Activated CD4-positive, CD25-positive, alpha-beta regulatory T cell treated with anti-CD3 and anti-CD28 coated beads, Interleukin-2, amount 50 U/mL, for 72 hours (primary cell): ENCODE results near the gene ZNF513.
"Not testable (repeated sequence)": the region's sequence is repeated elsewhere in the genome, so short reads cannot be mapped to it uniquely, and the experiment has no call there.

Experiments used
- DNase-seq: peaks from one replicate; pipeline ENCODE4 v3.0.0; 2021

ZNF513 gene

GRCh38 chr2:27380626-27381545, at the start of gene ZNF513:
TSS of gene ZNF513 (minus strand) at chr2:27380734. CDS start at chr2:27380526, 208 bp downstream.
- DNase-seq = peak; percentile 90

- DNase-seq = peak; percentile 82
These were observed 48.5 kb upstream of the ZNF513 start for GRCh38 chr2:27428978-27429541.

GRCh38 chr2:27428213-27428977, 47.9 kb upstream of the ZNF513 start, which contains the start of gene NRBP1:
TSS of gene NRBP1 (plus strand) at chr2:27428631. CDS start at chr2:27433274, 4,643 bp downstream.
- peak; percentile 95 for DNase-seq

GRCh38 chr2:27427863-27428212, 47.3 kb upstream of the ZNF513 start:
- DNase-seq = no peak

GRCh38 chr2:27425039-27425438, 44.5 kb upstream of the ZNF513 start:
- DNase-seq = not testable (repeated sequence)

GRCh38 chr2:27422958-27423357, 42.4 kb upstream of the ZNF513 start:
- DNase-seq = no peak

- no peak for DNase-seq
These were observed 41.2 kb upstream of the ZNF513 start for GRCh38 chr2:27421660-27422250.

- DNase-seq = no peak
These were observed 40.5 kb upstream of the ZNF513 start for GRCh38 chr2:27420996-27421395.

GRCh38 chr2:27416151-27416550, 35.6 kb upstream of the ZNF513 start:
- DNase-seq = no peak

- no peak for DNase-seq
These were observed 32.1 kb upstream of the ZNF513 start for GRCh38 chr2:27412419-27413152.

GRCh38 chr2:27409321-27410073, 29.0 kb upstream of the ZNF513 start, which contains the start of gene PPM1G:
TSS of gene PPM1G (minus strand) at chr2:27409591. CDS start at chr2:27409422, 169 bp downstream.
- peak; percentile 99 for DNase-seq

- DNase-seq = no peak
These were observed 28.2 kb upstream of the ZNF513 start for GRCh38 chr2:27408601-27409320.

- no peak for DNase-seq
These were observed 27.4 kb upstream of the ZNF513 start for GRCh38 chr2:27407798-27408491.

GRCh38 chr2:27400348-27401135, 20.0 kb upstream of the ZNF513 start:
- no peak for DNase-seq

GRCh38 chr2:27398962-27399361, 18.4 kb upstream of the ZNF513 start:
- no peak for DNase-seq

GRCh38 chr2:27393225-27393624, 12.7 kb upstream of the ZNF513 start:
- no peak for DNase-seq

GRCh38 chr2:27390822-27391679, 10.5 kb upstream of the ZNF513 start:
- no peak for DNase-seq

GRCh38 chr2:27381577-27382181, 1.1 kb upstream of the ZNF513 start:
- DNase-seq = no peak
